ENCODE results near the gene ITGA11. TPM values are rescaled to one million over a fixed set of nuclear protein-coding genes. Genes with fewer than 3 reads are reported as not detected.
A peak's percentile ranks its signal among the peaks of the same experiment; 100 is the strongest.

Gene ITGA11
- total and polyA plus RNA-seq, 8 donors, result 0.08 to 12.1 (median 2.0) TPM

DNA sequence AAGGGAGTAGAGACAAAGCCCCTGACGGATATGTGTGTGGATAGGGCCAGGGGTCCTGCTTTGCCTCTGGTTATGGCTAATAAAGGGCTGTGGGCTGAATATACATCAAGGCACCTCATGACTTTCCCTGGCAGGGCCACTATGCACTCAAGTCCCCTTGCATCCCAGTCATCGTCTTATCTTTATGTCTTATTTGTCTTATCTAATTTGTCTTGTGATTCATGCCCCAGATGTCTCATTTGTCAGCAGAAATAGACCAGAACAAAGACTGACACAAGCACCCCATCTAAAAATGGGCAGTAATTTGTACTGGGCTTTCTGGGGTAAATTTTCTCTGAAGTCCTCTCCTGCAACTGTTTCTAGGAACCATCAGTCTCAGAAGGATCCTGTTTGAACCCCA lies 68.6 kb downstream of the ITGA11 start:
- intact Hi-C loops (cut with DNase I; ENCODE audit: low total_unique reads), result no loop called here
- no peak overlapping the region for H3K4me3 ChIP-seq
- no peak for DNase-seq
- peak overlapping the region in 2 of 5 donors; percentile 44 to 48 for H3K27ac ChIP-seq
- H3K4me1 ChIP-seq, result peaks cover 0 to 27% (median 13%) of the 10 kb centered on the region in 4 donors
- no peaks in the 10 kb centered on the region for H3K36me3 ChIP-seq
- H3K27me3 ChIP-seq, result no peaks in the 10 kb centered on the region
- TF ChIP-seq, protein P1, sequence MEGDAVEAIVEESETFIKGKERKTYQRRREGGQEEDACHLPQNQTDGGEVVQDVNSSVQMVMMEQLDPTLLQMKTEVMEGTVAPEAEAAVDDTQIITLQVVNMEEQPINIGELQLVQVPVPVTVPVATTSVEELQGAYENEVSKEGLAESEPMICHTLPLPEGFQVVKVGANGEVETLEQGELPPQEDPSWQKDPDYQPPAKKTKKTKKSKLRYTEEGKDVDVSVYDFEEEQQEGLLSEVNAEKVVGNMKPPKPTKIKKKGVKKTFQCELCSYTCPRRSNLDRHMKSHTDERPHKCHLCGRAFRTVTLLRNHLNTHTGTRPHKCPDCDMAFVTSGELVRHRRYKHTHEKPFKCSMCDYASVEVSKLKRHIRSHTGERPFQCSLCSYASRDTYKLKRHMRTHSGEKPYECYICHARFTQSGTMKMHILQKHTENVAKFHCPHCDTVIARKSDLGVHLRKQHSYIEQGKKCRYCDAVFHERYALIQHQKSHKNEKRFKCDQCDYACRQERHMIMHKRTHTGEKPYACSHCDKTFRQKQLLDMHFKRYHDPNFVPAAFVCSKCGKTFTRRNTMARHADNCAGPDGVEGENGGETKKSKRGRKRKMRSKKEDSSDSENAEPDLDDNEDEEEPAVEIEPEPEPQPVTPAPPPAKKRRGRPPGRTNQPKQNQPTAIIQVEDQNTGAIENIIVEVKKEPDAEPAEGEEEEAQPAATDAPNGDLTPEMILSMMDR (IDR thresholded peaks at IDR 0.05), result no peak
- TF ChIP-seq POLR2A (IDR thresholded peaks at IDR 0.05) (no peak), POLR2AphosphoS5 (IDR thresholded peaks at IDR 0.05) (no peak), EP300 (IDR thresholded peaks at IDR 0.05) (no peak)
- 56 to 89% (median 74%) methylated on average over 2 of the region's 2 CpGs for WGBS, 5 donors
- H3K9me3 ChIP-seq, result no peaks in the 10 kb centered on the region

DNA sequence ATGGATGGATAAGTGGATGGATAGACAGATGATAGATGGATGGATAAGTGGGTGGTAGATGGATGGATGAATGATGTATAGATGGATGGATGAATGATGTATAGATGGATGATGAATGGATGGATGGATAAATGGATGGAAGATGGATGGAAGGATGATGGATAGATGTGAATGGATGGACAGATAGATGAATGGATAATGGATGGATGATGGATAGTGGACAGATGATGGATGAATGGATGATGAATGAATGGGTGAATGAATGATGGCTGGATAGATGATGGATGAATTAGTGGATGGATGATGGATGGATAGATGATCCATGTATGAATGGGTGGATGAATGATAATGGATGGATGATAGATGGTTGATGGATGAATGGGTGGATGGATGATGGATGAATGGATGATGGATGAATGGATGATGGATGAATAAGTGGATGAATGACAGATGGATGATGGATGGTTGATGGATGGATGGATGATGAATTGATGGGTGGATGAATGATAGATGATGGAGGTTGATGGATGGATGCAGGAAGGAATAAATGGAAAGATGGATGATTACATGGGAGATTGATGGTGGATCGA lies 69.3 kb downstream of the ITGA11 start:
- intact Hi-C loops (cut with DNase I; ENCODE audit: low total_unique reads), result no loop called here
- Histone ChIP-seq H3K4me3 (no peak overlapping the region), H3K27me3 (no peaks in the 10 kb centered on the region), H3K36me3 (no peaks in the 10 kb centered on the region), H3K9me3 (no peaks in the 10 kb centered on the region), H3K27ac (no peak overlapping the region), H3K4me1 (peaks cover 0 to 27% (median 13%) of the 10 kb centered on the region in 4 donors)
- 86 to 100% (median 89%) methylated on average over 1 of the region's 1 CpG for WGBS, 5 donors
- DNase-seq, result no peak
- TF ChIP-seq, protein P1 (IDR thresholded peaks at IDR 0.05), result no peak
- TF ChIP-seq POLR2A (IDR thresholded peaks at IDR 0.05), result peak in 1 of 4 donors; percentile 70

DNA sequence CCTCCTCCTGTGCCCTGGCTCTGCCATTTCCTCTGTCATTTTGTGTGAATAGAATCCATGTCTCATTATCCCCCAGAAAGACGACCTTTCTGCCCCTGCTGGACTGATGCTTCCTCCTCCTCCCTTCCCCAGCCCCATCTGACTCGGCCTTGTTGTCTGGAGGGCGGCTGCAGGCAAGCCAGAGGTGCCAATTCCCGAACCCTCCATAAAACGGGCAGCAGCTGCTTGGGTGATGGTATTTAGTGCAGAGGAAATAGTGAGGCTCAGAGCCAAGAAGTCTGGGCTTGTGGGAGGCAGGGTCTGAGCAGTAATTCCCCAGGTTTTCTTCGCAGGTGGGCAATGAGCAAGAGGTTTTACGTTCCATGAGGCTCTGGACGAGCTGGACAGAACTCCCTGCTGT lies 71.2 kb downstream of the ITGA11 start:
- WGBS, 5 donors, result 54 to 74% (median 64%) methylated on average over 8 of the region's 8 CpGs
- no peaks in the 10 kb centered on the region for H3K27me3 ChIP-seq
- DNase-seq, result no peak
- H3K9me3 ChIP-seq, result peaks cover 0 to 13% (median 8%) of the 10 kb centered on the region in 4 donors
- H3K36me3 ChIP-seq, result no peaks in the 10 kb centered on the region
- no peak overlapping the region for H3K4me3 ChIP-seq
- H3K27ac ChIP-seq, result no peak overlapping the region
- peaks cover 0 to 23% (median 13%) of the 10 kb centered on the region in 4 donors for H3K4me1 ChIP-seq
- TF ChIP-seq POLR2A (IDR thresholded peaks at IDR 0.05), result no peak
- no peak for TF ChIP-seq POLR2AphosphoS5 (IDR thresholded peaks at IDR 0.05)
- TF ChIP-seq, protein P1 (IDR thresholded peaks at IDR 0.05), result no peak
- no peak for TF ChIP-seq EP300 (IDR thresholded peaks at IDR 0.05)
- intact Hi-C loops (cut with DNase I; ENCODE audit: low total_unique reads), result no loop called here

DNA sequence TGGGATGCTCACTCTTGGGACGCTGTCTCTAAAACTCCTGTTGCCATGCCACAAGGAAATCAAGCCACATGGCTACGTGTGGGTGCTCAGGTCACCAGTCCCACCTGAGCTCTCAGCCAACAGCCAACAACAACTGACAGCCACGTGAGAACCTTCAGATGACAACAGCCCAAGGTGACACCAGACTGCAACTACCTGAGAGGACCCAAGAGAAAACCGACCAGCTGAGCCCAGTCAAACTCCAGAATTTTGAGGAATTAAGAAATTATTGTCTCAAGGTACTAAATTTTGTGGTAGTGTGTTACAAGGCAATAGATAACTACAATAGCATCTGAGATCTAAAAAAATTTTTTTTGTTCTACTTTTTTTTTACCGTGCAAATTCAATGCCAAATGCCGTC lies 75.2 kb downstream of the ITGA11 start:
- Histone ChIP-seq H3K9me3 (peaks cover 0 to 13% (median 8%) of the 10 kb centered on the region in 4 donors), H3K36me3 (no peaks in the 10 kb centered on the region), H3K27ac (no peak overlapping the region), H3K4me3 (no peak overlapping the region), H3K4me1 (peaks cover 0 to 6% (median 2%) of the 10 kb centered on the region in 4 donors), H3K27me3 (no peaks in the 10 kb centered on the region)
- DNase-seq, result no peak
- WGBS, 5 donors, result 89 to 93% (median 91%) methylated on average over 6 of the region's 6 CpGs
- TF ChIP-seq POLR2A (IDR thresholded peaks at IDR 0.05) (no peak), EP300 (IDR thresholded peaks at IDR 0.05) (no peak), POLR2AphosphoS5 (IDR thresholded peaks at IDR 0.05) (no peak)
- intact Hi-C loops (cut with DNase I; ENCODE audit: low total_unique reads), result no loop called here

DNA sequence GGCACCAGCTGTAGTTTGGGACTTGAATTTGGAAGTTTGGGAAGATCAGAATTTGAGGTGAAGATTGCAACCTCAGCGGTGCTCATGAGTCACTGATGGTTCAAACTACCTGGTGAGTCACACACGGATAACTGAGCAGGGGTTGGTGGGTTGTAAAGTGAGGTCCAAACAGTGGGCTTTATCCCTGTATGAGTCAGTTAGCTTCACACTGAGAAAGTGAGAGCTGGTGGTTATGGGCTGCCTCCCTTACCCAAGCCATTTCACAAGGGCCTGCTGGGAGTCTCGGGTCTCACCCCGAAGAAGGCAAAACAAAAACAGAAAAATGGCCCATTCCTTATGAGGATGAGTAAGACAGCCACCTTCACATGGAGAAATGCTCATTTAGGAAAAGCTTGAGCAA lies 77.0 kb downstream of the ITGA11 start:
- Histone ChIP-seq H3K36me3 (no peaks in the 10 kb centered on the region), H3K9me3 (peaks cover 0 to 13% (median 8%) of the 10 kb centered on the region in 4 donors), H3K4me1 (peaks cover 0 to 6% (median 2%) of the 10 kb centered on the region in 4 donors), H3K27ac (no peak overlapping the region), H3K4me3 (no peak overlapping the region), H3K27me3 (no peaks in the 10 kb centered on the region)
- no peak for DNase-seq
- WGBS, 5 donors, result 84 to 94% (median 90%) methylated on average over 4 of the region's 4 CpGs
- TF ChIP-seq POLR2AphosphoS5 (IDR thresholded peaks at IDR 0.05) (no peak), POLR2A (IDR thresholded peaks at IDR 0.05) (no peak), EP300 (IDR thresholded peaks at IDR 0.05) (no peak)
- TF ChIP-seq, protein P1 (IDR thresholded peaks at IDR 0.05), result no peak
- intact Hi-C loops (cut with DNase I; ENCODE audit: low total_unique reads), result no loop called here

Data from stomach (tissue), 9 donors.